HG03442 (cell line): ENCODE measurements around the gene RUNX3.

Source experiments
- ATAC-seq: cut with Tn5 transposase; IDR thresholded peaks from one replicate; pipeline ENCODE4 v1.9.1; 2021; ENCODE audit warnings: mild to moderate bottlenecking, moderate library complexity; ENCODE audit not compliant: unreplicated experiment

RUNX3 gene

GRCh38 chr1:24903955-24904730 is 25.9 kb downstream of the RUNX3 start:
- ATAC-seq, result no peak

GRCh38 chr1:24903560-24903954 is 26.5 kb downstream of the RUNX3 start:
- no peak for ATAC-seq

GRCh38 chr1:24903011-24903461 is 27.0 kb downstream of the RUNX3 start:
- ATAC-seq, result no peak

- ATAC-seq, result no peak
These were observed 27.6 kb downstream of the RUNX3 start for GRCh38 chr1:24902471-24902891.

- ATAC-seq, result no peak
These were observed 28.1 kb downstream of the RUNX3 start for GRCh38 chr1:24901791-24902470.

GRCh38 chr1:24900985-24901781 is 28.9 kb downstream of the RUNX3 start:
- ATAC-seq, result no peak

- ATAC-seq, result no peak
These were observed 29.6 kb downstream of the RUNX3 start for GRCh38 chr1:24900486-24900849.

- ATAC-seq, result no peak
These were observed 30.2 kb downstream of the RUNX3 start for GRCh38 chr1:24899581-24900485.

GRCh38 chr1:24898909-24899439 is 31.1 kb downstream of the RUNX3 start:
- no peak for ATAC-seq

GRCh38 chr1:24898152-24898908 is 31.7 kb downstream of the RUNX3 start:
- ATAC-seq, result no peak

GRCh38 chr1:24897263-24898151 is 32.6 kb downstream of the RUNX3 start:
- no peak for ATAC-seq

GRCh38 chr1:24896596-24897262 is 33.3 kb downstream of the RUNX3 start:
- ATAC-seq, result no peak

GRCh38 chr1:24896176-24896575 is 33.9 kb downstream of the RUNX3 start:
- ATAC-seq, result no peak

GRCh38 chr1:24895511-24895910 is 34.6 kb downstream of the RUNX3 start:
- no peak for ATAC-seq

GRCh38 chr1:24894002-24894401 is 36.1 kb downstream of the RUNX3 start:
- no peak for ATAC-seq

GRCh38 chr1:24893431-24893830 is 36.6 kb downstream of the RUNX3 start:
- no peak for ATAC-seq

- no peak for ATAC-seq
These were observed 37.6 kb downstream of the RUNX3 start for GRCh38 chr1:24892188-24893153.
